Coronary artery (tissue), 2 donors: ENCODE results near the gene PRSS48.

Experiments
- DNase-seq: peaks from one replicate; pipeline ENCODE4 v3.0.0-alpha.2; 2017; ENCODE audit warnings: low spot score
- H3K27ac ChIP-seq, 2 donors: fragments of 200-600 bp; sonication (generic); one replicate each; pipeline ENCODE4 v1.5.1; 2016 to 2019
- H3K4me3 ChIP-seq: fragments of 200-600 bp; sonication (generic); 2 replicates; pipeline ENCODE4 v1.5.1; 2016; ENCODE audit warnings: mild to moderate bottlenecking, moderate library complexity
- TF ChIP-seq, protein P1 (sequence below): fragments of 200-600 bp; sonication (generic); IDR thresholded peaks from one replicate; pipeline ENCODE4 v1.5.1; 2019; ENCODE audit warnings: antibody characterized with exemption

The PRSS48 gene

DNA sequence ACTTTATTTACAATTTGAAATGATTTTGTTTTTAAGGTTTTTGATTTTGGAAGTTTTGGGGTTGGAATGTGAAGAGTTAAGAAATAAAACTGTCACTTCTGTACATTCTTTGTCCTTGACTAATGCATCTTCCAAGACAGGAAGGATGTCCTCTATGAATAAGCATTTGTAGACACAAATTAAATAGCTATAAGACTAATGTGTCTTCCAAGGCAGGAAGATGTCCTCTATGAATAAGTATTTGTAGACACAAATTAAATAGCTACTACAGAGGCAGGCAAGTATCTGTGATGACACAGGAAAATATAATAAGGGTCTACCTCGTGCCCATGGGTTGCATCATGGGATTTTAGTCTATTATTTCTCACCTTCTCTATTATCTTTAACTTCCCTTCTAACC is 14.5 kb downstream of the PRSS48 start:
- no peak overlapping the region for H3K4me3 ChIP-seq
- no peak overlapping the region for H3K27ac ChIP-seq
- TF ChIP-seq, protein P1, sequence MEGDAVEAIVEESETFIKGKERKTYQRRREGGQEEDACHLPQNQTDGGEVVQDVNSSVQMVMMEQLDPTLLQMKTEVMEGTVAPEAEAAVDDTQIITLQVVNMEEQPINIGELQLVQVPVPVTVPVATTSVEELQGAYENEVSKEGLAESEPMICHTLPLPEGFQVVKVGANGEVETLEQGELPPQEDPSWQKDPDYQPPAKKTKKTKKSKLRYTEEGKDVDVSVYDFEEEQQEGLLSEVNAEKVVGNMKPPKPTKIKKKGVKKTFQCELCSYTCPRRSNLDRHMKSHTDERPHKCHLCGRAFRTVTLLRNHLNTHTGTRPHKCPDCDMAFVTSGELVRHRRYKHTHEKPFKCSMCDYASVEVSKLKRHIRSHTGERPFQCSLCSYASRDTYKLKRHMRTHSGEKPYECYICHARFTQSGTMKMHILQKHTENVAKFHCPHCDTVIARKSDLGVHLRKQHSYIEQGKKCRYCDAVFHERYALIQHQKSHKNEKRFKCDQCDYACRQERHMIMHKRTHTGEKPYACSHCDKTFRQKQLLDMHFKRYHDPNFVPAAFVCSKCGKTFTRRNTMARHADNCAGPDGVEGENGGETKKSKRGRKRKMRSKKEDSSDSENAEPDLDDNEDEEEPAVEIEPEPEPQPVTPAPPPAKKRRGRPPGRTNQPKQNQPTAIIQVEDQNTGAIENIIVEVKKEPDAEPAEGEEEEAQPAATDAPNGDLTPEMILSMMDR, result no peak
- DNase-seq, result no peak

DNA sequence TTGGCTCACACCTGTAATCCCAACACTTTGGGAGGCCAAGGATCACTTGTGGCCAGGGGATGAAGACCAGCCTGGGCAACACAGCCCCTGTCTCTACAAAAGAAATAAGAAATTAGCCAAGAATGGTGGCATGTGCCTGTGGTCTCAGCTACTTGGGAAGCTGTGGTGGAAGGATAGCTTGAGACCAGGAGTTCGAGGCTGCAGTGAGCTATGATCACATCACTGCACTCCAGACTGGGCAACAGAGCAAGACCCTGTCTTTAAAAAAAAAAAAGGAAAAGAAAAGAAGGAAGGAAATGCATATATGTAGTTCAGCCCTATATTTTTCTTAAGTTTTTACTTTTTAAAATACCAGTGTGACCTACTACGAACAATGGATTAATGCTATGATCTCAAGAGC is 15.1 kb downstream of the PRSS48 start:
- Histone ChIP-seq H3K4me3 (no peak overlapping the region), H3K27ac (no peak overlapping the region)
- no peak for DNase-seq
- TF ChIP-seq, protein P1, result no peak

DNA sequence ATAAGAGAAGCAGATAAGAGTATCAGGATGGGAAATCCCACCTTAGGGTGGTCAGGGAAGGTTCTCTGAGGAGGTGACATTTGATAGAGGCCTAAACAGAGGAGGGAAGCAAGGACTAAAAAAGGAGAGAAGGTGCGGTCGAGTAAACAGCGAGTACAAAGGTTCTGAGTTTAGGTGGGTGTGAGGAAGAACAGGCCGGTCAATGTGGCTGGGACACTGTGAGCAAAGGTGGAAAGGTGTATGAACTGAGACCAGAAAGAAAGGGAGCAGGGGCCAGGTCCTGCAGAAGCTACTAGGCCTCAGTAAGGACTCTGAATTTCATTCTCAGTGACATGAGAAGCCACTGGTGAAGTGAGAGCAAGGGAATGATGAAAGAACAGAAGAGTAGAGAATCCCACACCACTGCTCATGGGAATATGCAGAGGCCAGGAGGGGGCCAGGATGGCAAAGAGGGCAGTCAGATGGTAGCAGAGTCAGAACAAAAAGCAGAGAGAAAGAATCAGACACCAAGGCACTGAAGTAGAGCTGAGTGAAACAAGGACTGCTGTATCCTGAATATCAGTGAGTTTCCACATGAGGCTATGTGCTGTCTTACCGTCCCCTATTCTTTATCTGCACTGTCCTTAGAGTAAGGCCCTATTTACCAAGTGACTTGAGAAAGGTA is 18.0 kb downstream of the PRSS48 start:
- TF ChIP-seq, protein P1, result no peak
- H3K27ac ChIP-seq, result no peak overlapping the region
- DNase-seq, result no peak
- no peak overlapping the region for H3K4me3 ChIP-seq

DNA sequence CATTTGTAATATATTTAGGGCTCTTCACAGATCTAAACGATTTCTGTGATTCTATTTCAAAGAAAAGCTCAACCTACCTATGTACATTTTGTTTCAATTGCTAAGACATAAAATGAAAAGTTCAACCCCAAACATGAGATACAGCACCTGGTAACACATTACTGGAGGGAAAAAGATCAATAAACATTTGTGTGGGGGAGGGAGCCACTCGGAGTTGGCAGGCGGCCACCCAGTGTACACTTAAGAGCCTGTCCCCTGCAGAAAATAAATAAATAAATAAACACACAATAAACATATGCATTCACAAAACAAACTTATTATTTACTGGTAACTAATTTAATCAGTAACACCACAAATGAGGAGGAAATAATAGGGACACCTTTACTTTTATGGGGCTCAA is 19.3 kb downstream of the PRSS48 start:
- TF ChIP-seq, protein P1, result no peak
- H3K27ac ChIP-seq, result no peak overlapping the region
- H3K4me3 ChIP-seq, result no peak overlapping the region
- no peak for DNase-seq

DNA sequence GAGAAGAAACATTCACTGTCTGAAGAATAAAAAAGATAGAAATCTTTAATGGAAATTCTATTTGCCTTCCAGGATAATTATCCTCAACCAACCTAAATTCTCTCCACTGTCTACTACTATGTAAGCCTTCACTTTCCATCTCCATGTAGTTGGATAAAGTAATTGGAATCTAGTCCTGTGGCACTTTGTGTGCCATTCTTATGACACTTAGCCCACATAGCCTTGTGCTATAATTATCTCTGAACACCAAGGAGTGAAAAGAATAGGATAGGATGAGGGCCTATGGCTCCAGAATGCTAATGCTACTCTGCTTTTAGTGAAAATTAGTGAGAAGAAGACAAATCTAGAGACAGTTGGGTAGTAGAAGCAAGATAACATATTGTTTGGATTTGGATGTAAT is 20.2 kb downstream of the PRSS48 start:
- TF ChIP-seq, protein P1, result no peak
- Histone ChIP-seq H3K4me3 (no peak overlapping the region), H3K27ac (no peak overlapping the region)
- DNase-seq, result no peak

DNA sequence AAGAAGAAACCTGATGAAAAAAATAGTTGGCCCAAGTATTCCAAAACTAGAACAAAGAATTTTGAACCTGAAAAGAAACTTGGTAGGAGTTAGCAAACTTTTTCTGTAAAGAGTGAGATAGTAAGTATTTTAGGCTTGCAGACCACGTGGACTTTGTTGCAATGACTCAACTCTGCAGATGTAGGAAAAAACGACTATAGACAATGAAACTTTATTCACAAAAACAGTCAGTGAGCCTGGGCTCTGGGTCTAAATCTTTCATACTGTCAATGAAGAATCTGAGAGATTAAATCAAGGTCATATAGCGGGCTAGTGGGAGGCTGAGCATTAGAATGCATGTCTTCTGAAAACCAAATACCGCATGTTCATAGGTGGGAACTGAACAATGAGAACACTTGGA is 25.5 kb downstream of the PRSS48 start:
- H3K27ac ChIP-seq, result no peak overlapping the region
- TF ChIP-seq, protein P1, result no peak
- DNase-seq, result no peak
- H3K4me3 ChIP-seq, result no peak overlapping the region

DNA sequence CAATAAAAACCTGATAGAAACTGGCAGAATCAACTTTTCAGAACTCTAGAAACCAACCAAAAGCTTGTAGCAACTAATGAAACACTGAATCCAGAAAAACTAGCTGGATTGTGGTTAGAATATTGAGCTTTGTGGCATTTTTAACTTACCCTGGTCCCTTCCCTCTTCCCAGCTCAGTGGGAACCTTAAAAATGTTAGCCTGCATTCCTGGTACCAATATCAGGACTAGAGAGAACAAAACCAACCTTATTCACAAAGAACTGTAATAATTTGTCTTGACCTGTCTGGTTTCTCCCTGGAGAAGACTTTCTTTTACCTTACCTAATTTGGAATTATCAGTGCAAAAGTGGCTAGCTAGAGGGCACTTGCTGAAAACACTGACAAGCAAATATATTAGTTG is 27.3 kb downstream of the PRSS48 start:
- TF ChIP-seq, protein P1, result no peak
- DNase-seq, result no peak
- Histone ChIP-seq H3K27ac (no peak overlapping the region), H3K4me3 (no peak overlapping the region)
